ENCODE results near the gene GSN.

DNA sequence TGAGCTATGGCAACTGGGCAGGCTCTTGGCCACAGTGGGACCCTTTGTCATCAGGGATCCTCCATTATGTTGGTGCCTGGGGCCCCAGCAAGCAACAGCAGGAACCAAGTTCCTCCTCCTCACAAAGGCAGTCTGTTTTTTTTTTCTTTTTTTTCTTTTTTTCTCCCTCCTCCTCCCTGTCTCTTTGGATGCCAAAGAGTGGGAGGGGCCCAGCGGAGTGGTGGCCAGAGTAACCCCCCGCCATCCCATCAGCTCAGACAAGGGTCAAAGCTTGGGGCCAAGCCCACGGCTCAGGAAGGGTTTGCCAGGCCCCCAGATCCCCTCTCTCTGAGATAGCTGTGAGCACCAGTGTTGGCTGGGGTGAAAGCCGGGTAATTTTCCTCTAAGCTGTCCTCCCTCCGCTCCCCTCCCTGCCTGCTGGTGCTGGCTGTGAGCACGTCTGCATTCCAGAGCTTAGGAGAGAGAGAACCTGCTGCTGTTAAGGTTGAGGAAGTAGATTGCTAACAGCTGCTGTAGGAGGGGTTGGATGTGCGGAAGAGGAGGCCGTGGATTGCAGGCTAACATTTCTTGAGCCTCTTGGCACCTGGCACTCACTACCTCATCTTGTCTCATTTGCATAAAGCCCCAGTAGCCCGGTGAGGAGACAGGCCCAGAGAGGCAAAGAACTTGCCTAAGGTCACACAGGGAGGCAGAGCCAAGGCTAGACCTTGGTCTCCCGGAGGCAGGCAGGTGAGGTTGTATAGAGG lies 21.2 kb downstream of the GSN start:
- TF ChIP-seq, protein P1, sequence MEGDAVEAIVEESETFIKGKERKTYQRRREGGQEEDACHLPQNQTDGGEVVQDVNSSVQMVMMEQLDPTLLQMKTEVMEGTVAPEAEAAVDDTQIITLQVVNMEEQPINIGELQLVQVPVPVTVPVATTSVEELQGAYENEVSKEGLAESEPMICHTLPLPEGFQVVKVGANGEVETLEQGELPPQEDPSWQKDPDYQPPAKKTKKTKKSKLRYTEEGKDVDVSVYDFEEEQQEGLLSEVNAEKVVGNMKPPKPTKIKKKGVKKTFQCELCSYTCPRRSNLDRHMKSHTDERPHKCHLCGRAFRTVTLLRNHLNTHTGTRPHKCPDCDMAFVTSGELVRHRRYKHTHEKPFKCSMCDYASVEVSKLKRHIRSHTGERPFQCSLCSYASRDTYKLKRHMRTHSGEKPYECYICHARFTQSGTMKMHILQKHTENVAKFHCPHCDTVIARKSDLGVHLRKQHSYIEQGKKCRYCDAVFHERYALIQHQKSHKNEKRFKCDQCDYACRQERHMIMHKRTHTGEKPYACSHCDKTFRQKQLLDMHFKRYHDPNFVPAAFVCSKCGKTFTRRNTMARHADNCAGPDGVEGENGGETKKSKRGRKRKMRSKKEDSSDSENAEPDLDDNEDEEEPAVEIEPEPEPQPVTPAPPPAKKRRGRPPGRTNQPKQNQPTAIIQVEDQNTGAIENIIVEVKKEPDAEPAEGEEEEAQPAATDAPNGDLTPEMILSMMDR (IDR thresholded peaks at IDR 0.05) = no peak
- TF ChIP-seq POLR2A (IDR thresholded peaks at IDR 0.05) = no peak

All from breast epithelium (tissue), 3 donors.